Fibroblast of lung (primary cell): ENCODE results near the gene NEDD4L.

Source experiments
- CTCF ChIP-seq, 2 donors: IDR thresholded peaks in 1 of 2; conservative IDR thresholded peaks in 1 of 2; 1 replicate in 1 of 2; 2 replicates in 1 of 2; pipeline ENCODE4 v1.5.1; 2011 to 2012; ENCODE audit warnings: low read length in 2 of 2, control low read depth in 1 of 2, inconsistent platforms in 1 of 2, low read depth in 1 of 2, mild to moderate bottlenecking in 1 of 2
- EZH2 ChIP-seq: IDR thresholded peaks from 2 replicates; pipeline ENCODE4 v1.5.1; 2012; ENCODE audit warnings: low read length, control low read depth, mild to moderate bottlenecking; ENCODE audit errors: missing control alignments

- TF ChIP-seq CTCF (conservative IDR thresholded peaks at IDR 0.05 in 1 of 2, IDR thresholded peaks at IDR 0.05 in 1 of 2; ENCODE audit: low read depth in 1 of 2, low read length in 2 of 2) = no peak
- no peak for TF ChIP-seq EZH2
These were observed 68.1 kb downstream of the NEDD4L start for GRCh38 chr18:58112174-58112573.
